ENCODE measurements around the gene SIGLEC15. TPM values are rescaled to one million over a fixed set of nuclear protein-coding genes. Genes with fewer than 3 reads are reported as not detected.
A peak's percentile ranks its signal among the peaks of the same experiment; 100 is the strongest.

SIGLEC15 gene
- total and polyA plus RNA-seq, 8 donors, result 0.10 to 5.5 (median 0.76) TPM; not detected in 3

DNA sequence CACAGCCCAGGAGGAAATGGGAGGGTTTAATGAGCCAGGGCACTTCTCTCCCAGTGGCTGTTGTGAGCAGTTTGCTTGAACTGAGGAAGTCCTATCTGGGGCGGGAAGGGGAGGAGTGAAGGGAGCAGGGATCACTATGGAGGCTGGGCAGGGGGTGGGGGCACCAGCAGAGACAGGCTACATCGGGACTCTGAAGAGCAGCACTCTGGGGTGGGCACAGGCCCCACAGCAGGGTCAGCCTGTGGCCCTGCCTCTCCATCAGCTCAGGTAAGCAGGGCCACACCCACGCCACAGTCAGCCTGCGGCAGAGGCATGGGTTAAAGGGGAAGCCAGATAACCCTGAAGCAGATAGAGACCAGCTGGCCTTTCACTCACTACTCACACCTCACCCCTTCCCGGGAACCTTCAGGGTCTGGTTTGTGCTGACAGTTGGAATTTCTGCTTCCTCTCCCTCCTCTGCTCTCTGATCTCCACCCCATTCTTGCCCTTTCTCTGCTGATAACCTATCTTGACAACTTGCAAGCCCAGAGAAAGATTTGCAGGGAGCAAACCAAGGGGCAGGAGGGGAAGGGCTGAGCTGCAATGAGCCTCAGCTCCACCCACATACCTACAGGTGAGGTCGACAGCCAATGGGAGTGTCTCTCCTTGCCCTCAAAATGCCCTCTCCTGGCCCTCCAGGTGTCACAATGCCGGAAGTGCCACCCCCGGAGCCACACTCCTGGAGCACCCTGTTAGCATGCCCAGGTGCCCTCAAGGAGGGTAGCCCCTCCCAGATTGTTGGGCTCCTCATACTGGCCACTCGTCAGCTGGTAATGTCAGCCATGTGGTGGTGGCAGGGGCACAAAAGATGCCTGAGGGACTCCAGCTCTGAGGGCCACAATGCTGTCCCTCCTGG lies 3.7 kb downstream of the SIGLEC15 start:
- WGBS, 5 donors, result 21 to 40% (median 30%) methylated on average over 7 to 9 of the region's 9 CpGs
- Histone ChIP-seq H3K36me3 (no peaks in the 10 kb centered on the region), H3K9me3 (no peaks in the 10 kb centered on the region), H3K4me3 (no peak overlapping the region), H3K27ac (peak overlapping the region; percentile 64 to 84 (median 73)), H3K27me3 (peaks cover 0 to 4% (median 0%) of the 10 kb centered on the region in 3 donors), H3K4me1 (peaks cover 22 to 43% (median 39%) of the 10 kb centered on the region in 4 donors)
- peak; percentile 66 to 88 for DNase-seq
- no peak for TF ChIP-seq EP300 (IDR thresholded peaks at IDR 0.05)
- TF ChIP-seq, protein P1, sequence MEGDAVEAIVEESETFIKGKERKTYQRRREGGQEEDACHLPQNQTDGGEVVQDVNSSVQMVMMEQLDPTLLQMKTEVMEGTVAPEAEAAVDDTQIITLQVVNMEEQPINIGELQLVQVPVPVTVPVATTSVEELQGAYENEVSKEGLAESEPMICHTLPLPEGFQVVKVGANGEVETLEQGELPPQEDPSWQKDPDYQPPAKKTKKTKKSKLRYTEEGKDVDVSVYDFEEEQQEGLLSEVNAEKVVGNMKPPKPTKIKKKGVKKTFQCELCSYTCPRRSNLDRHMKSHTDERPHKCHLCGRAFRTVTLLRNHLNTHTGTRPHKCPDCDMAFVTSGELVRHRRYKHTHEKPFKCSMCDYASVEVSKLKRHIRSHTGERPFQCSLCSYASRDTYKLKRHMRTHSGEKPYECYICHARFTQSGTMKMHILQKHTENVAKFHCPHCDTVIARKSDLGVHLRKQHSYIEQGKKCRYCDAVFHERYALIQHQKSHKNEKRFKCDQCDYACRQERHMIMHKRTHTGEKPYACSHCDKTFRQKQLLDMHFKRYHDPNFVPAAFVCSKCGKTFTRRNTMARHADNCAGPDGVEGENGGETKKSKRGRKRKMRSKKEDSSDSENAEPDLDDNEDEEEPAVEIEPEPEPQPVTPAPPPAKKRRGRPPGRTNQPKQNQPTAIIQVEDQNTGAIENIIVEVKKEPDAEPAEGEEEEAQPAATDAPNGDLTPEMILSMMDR (IDR thresholded peaks at IDR 0.05), result no peak
- TF ChIP-seq POLR2AphosphoS5 (IDR thresholded peaks at IDR 0.05), result peak in 2 of 3 donors; percentile 73 to 75
- no peak for TF ChIP-seq POLR2A (IDR thresholded peaks at IDR 0.05)
- intact Hi-C loops (cut with DNase I; ENCODE audit: low total_unique reads), result no loop called here

GRCh38 chr18:45829855-45830254 lies 4.4 kb downstream of the SIGLEC15 start:
- H3K4me3 ChIP-seq, result no peak overlapping the region
- TF ChIP-seq EP300 (IDR thresholded peaks at IDR 0.05) (no peak), POLR2A (IDR thresholded peaks at IDR 0.05) (no peak), POLR2AphosphoS5 (IDR thresholded peaks at IDR 0.05) (no peak)
- TF ChIP-seq, protein P1 (IDR thresholded peaks at IDR 0.05), result no peak
- intact Hi-C loops (cut with DNase I; ENCODE audit: low total_unique reads), result no loop called here
- no peaks in the 10 kb centered on the region for H3K36me3 ChIP-seq
- peaks cover 26 to 46% (median 44%) of the 10 kb centered on the region in 4 donors for H3K4me1 ChIP-seq
- 40 to 59% (median 47%) methylated on average over 9 of the region's 9 CpGs for WGBS, 5 donors
- DNase-seq, result peak in 1 of 2 donors; percentile 47
- peaks cover 0 to 4% (median 0%) of the 10 kb centered on the region in 3 donors for H3K27me3 ChIP-seq
- peak overlapping the region; percentile 64 to 84 (median 73) for H3K27ac ChIP-seq
- no peaks in the 10 kb centered on the region for H3K9me3 ChIP-seq

- Histone ChIP-seq H3K36me3 (no peaks in the 10 kb centered on the region), H3K9me3 (no peaks in the 10 kb centered on the region), H3K4me3 (no peak overlapping the region), H3K27me3 (peaks cover 0 to 4% (median 0%) of the 10 kb centered on the region in 3 donors), H3K4me1 (peaks cover 26 to 56% (median 47%) of the 10 kb centered on the region in 4 donors), H3K27ac (no peak overlapping the region)
- WGBS, 5 donors, result 80 to 91% (median 86%) methylated on average over 7 of the region's 7 CpGs
- TF ChIP-seq POLR2AphosphoS5 (IDR thresholded peaks at IDR 0.05) (no peak), EP300 (IDR thresholded peaks at IDR 0.05) (no peak), POLR2A (IDR thresholded peaks at IDR 0.05) (no peak)
- TF ChIP-seq, protein P1 (IDR thresholded peaks at IDR 0.05), result no peak
- intact Hi-C loops (cut with DNase I; ENCODE audit: low total_unique reads), result no loop called here
- no peak for DNase-seq
These were observed 5.4 kb downstream of the SIGLEC15 start for GRCh38 chr18:45830917-45831316.

GRCh38 chr18:45833846-45834245 lies 8.4 kb downstream of the SIGLEC15 start:
- Histone ChIP-seq H3K27me3 (peaks cover 0 to 31% (median 12%) of the 10 kb centered on the region in 3 donors), H3K36me3 (no peaks in the 10 kb centered on the region), H3K4me3 (no peak overlapping the region), H3K27ac (peak overlapping the region in 1 of 5 donors; percentile 4), H3K4me1 (peaks cover 32 to 67% (median 51%) of the 10 kb centered on the region in 4 donors), H3K9me3 (no peaks in the 10 kb centered on the region)
- DNase-seq, result no peak
- TF ChIP-seq POLR2A (IDR thresholded peaks at IDR 0.05), result no peak
- TF ChIP-seq, protein P1 (IDR thresholded peaks at IDR 0.05), result no peak
- intact Hi-C loops (cut with DNase I; ENCODE audit: low total_unique reads), result no loop called here
- WGBS, 5 donors, result 57 to 76% (median 70%) methylated on average over 5 of the region's 5 CpGs

Data from stomach (tissue), 9 donors.